ENCODE results near the gene UQCRQ. TPM values are rescaled to one million over a fixed set of nuclear protein-coding genes. Genes with fewer than 3 reads are reported as not detected.

Gene UQCRQ
- total and polyA plus RNA-seq, 2 experiments from 2014 or later = 104 to 1,308 TPM

DNA sequence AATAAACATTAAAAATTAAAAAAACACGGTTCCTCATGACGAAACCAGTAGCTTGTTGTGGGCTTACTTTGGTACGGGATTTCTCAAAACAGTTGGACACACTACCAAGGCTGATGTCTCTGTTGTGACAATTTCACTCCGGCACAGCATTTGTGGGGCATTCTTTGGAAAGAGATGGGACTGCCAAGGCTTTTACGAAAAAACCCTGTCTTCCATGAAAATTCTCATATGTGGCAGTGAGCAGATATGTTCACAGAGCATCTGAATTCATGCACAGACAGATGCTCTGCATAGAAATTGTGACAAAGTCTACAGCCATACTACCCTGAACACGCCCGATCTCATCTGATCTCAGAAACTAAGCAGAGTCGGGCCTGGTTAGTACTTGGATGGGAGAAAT lies 18.2 kb upstream of the UQCRQ start:
- no peak overlapping the region for H3K4me2 ChIP-seq
- H3K27me3 Mint-ChIP-seq (ENCODE audit: insufficient read depth, low read depth, poor library complexity) = peaks cover 2% of the 10 kb centered on the region
- H3K79me2 ChIP-seq (replicated peaks; ENCODE audit: insufficient read depth) = no peaks in the 10 kb centered on the region
- H3K27me3 ChIP-seq (ENCODE audit: insufficient read depth) = no peaks in the 10 kb centered on the region
- H3K36me3 Mint-ChIP-seq (ENCODE audit: low read depth) = no peaks in the 10 kb centered on the region
- no peak overlapping the region for H3K27ac ChIP-seq (ENCODE audit: low read depth)
- no peaks in the 10 kb centered on the region for H3K9me2 ChIP-seq (ENCODE audit: insufficient read depth)
- DNase-seq (ENCODE audit: low spot score) (no peak), ATAC-seq (no peak)
- H4K20me1 ChIP-seq (replicated peaks; ENCODE audit: insufficient read depth) = no peaks in the 10 kb centered on the region
- no peak overlapping the region for H3K27ac Mint-ChIP-seq
- H3F3A ChIP-seq (replicated peaks; ENCODE audit: low read depth) = no peaks in the 10 kb centered on the region
- H3K36me3 ChIP-seq (ENCODE audit: insufficient read depth) = no peaks in the 10 kb centered on the region
- H2AFZ ChIP-seq = no peak overlapping the region
- H3K9me3 Mint-ChIP-seq = no peaks in the 10 kb centered on the region
- no peaks in the 10 kb centered on the region for H3K4me1 Mint-ChIP-seq
- no peak overlapping the region for H3K4me3 ChIP-seq
- no peaks in the 10 kb centered on the region for H3K4me1 ChIP-seq (ENCODE audit: insufficient read depth)
- TF ChIP-seq EZH2 (IDR thresholded peaks at IDR 0.05; ENCODE audit: low read depth, unreplicated experiment) (no peak), POLR2AphosphoS5 (IDR thresholded peaks at IDR 0.05; ENCODE audit: low read depth) (no peak), ZNF331 (CRISPR knock-in tag; IDR thresholded peaks at IDR 0.05; ENCODE audit: low read depth) (no peak), ZNF114 (CRISPR knock-in tag; IDR thresholded peaks at IDR 0.05) (no peak), CREB1 (CRISPR knock-in tag; IDR thresholded peaks at IDR 0.05; ENCODE audit: low read depth) (no peak), NANOG (IDR thresholded peaks at IDR 0.05; ENCODE audit: borderline replicate concordance) (no peak), STAT1 (IDR thresholded peaks at IDR 0.05; ENCODE audit: unreplicated experiment) (no peak), EZH2phosphoT487 (IDR thresholded peaks at IDR 0.05; ENCODE audit: unreplicated experiment) (no peak), CTCF (conservative IDR thresholded peaks at IDR 0.05; ENCODE audit: low read depth in 2 of 2) (no peak)
- TF ChIP-seq, protein P1, sequence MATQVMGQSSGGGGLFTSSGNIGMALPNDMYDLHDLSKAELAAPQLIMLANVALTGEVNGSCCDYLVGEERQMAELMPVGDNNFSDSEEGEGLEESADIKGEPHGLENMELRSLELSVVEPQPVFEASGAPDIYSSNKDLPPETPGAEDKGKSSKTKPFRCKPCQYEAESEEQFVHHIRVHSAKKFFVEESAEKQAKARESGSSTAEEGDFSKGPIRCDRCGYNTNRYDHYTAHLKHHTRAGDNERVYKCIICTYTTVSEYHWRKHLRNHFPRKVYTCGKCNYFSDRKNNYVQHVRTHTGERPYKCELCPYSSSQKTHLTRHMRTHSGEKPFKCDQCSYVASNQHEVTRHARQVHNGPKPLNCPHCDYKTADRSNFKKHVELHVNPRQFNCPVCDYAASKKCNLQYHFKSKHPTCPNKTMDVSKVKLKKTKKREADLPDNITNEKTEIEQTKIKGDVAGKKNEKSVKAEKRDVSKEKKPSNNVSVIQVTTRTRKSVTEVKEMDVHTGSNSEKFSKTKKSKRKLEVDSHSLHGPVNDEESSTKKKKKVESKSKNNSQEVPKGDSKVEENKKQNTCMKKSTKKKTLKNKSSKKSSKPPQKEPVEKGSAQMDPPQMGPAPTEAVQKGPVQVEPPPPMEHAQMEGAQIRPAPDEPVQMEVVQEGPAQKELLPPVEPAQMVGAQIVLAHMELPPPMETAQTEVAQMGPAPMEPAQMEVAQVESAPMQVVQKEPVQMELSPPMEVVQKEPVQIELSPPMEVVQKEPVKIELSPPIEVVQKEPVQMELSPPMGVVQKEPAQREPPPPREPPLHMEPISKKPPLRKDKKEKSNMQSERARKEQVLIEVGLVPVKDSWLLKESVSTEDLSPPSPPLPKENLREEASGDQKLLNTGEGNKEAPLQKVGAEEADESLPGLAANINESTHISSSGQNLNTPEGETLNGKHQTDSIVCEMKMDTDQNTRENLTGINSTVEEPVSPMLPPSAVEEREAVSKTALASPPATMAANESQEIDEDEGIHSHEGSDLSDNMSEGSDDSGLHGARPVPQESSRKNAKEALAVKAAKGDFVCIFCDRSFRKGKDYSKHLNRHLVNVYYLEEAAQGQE (IDR thresholded peaks at IDR 0.05; ENCODE audit: unreplicated experiment) = no peak
- TF ChIP-seq, protein P2, sequence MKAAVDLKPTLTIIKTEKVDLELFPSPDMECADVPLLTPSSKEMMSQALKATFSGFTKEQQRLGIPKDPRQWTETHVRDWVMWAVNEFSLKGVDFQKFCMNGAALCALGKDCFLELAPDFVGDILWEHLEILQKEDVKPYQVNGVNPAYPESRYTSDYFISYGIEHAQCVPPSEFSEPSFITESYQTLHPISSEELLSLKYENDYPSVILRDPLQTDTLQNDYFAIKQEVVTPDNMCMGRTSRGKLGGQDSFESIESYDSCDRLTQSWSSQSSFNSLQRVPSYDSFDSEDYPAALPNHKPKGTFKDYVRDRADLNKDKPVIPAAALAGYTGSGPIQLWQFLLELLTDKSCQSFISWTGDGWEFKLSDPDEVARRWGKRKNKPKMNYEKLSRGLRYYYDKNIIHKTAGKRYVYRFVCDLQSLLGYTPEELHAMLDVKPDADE (IDR thresholded peaks at IDR 0.05) = no peak
- TF ChIP-seq, protein P3, sequence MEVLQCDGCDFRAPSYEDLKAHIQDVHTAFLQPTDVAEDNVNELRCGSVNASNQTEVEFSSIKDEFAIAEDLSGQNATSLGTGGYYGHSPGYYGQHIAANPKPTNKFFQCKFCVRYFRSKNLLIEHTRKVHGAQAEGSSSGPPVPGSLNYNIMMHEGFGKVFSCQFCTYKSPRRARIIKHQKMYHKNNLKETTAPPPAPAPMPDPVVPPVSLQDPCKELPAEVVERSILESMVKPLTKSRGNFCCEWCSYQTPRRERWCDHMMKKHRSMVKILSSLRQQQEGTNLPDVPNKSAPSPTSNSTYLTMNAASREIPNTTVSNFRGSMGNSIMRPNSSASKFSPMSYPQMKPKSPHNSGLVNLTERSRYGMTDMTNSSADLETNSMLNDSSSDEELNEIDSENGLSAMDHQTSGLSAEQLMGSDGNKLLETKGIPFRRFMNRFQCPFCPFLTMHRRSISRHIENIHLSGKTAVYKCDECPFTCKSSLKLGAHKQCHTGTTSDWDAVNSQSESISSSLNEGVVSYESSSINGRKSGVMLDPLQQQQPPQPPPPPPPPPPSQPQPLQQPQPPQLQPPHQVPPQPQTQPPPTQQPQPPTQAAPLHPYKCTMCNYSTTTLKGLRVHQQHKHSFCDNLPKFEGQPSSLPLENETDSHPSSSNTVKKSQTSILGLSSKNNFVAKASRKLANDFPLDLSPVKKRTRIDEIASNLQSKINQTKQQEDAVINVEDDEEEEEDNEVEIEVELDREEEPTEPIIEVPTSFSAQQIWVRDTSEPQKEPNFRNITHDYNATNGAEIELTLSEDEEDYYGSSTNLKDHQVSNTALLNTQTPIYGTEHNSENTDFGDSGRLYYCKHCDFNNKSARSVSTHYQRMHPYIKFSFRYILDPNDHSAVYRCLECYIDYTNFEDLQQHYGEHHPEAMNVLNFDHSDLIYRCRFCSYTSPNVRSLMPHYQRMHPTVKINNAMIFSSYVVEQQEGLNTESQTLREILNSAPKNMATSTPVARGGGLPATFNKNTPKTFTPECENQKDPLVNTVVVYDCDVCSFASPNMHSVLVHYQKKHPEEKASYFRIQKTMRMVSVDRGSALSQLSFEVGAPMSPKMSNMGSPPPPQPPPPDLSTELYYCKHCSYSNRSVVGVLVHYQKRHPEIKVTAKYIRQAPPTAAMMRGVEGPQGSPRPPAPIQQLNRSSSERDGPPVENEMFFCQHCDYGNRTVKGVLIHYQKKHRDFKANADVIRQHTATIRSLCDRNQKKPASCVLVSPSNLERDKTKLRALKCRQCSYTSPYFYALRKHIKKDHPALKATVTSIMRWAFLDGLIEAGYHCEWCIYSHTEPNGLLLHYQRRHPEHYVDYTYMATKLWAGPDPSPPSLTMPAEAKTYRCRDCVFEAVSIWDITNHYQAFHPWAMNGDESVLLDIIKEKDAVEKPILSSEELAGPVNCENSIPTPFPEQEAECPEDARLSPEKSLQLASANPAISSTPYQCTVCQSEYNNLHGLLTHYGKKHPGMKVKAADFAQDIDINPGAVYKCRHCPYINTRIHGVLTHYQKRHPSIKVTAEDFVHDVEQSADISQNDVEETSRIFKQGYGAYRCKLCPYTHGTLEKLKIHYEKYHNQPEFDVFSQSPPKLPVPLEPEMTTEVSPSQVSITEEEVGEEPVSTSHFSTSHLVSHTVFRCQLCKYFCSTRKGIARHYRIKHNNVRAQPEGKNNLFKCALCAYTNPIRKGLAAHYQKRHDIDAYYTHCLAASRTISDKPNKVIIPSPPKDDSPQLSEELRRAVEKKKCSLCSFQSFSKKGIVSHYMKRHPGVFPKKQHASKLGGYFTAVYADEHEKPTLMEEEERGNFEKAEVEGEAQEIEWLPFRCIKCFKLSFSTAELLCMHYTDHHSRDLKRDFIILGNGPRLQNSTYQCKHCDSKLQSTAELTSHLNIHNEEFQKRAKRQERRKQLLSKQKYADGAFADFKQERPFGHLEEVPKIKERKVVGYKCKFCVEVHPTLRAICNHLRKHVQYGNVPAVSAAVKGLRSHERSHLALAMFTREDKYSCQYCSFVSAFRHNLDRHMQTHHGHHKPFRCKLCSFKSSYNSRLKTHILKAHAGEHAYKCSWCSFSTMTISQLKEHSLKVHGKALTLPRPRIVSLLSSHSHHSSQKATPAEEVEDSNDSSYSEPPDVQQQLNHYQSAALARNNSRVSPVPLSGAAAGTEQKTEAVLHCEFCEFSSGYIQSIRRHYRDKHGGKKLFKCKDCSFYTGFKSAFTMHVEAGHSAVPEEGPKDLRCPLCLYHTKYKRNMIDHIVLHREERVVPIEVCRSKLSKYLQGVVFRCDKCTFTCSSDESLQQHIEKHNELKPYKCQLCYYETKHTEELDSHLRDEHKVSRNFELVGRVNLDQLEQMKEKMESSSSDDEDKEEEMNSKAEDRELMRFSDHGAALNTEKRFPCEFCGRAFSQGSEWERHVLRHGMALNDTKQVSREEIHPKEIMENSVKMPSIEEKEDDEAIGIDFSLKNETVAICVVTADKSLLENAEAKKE (CRISPR knock-in tag; IDR thresholded peaks at IDR 0.05) = no peak
- H3K4me3 Mint-ChIP-seq = no peak overlapping the region

Data from GM23338 (cell line).